Endothelial cell of umbilical vein (primary cell): ENCODE data around the gene SPATA18. TPM values are rescaled to one million over a fixed set of nuclear protein-coding genes. Genes with fewer than 3 reads are reported as not detected.

Source experiments
- BruUV-seq: library from RNA; stranded (reverse); fragments of 400-500 nt; replicated peaks from 2 replicates; lab custom pipeline; 2021; lab: Mats Ljungman, UMichigan
- CTCF ChIA-PET: fragments of 300-600, 350-600 bp; sonication (Branson Sonifier 250); formaldehyde crosslinking; loops from one replicate; lab custom pipeline; 2021; ENCODE audit warnings: antibody characterized with exemption, inconsistent platforms; lab: Charles Lee
- POLR2A ChIA-PET: fragments of 300-600, 350-600 bp; sonication (Branson Sonifier 250); formaldehyde crosslinking; loops from one replicate; lab custom pipeline; 2021; ENCODE audit warnings: antibody characterized with exemption, inconsistent platforms; lab: Charles Lee
- DNase-seq: peaks from one replicate; pipeline ENCODE4 v3.0.0-alpha.2; 2011; ENCODE audit warnings: low read depth, low spot score
- FAIRE-seq: peaks from 2 replicates; lab custom pipeline; 2011; peaks lifted over from hg19 to GRCh38; lab: Jason Lieb, UNC
- H2AFZ ChIP-seq: 2 replicates; pipeline ENCODE4 v1.6.0; 2012; ENCODE audit warnings: low read depth, low read length, control low read depth, inconsistent platforms
- H3K27ac ChIP-seq: 2 replicates; pipeline ENCODE4 v1.5.1; 2011; ENCODE audit warnings: low read depth, mild to moderate bottlenecking, control low read depth, low read length, moderate library complexity; ENCODE audit not compliant: insufficient read depth
- H3K27me3 ChIP-seq, 2 experiments: 2 replicates each; pipeline versions ENCODE4 v1.6.0 to v1.6.1; 2011; ENCODE audit warnings: low read length in 2 of 2, mixed read lengths in 1 of 2; ENCODE audit not compliant: control insufficient read depth in 2 of 2, insufficient read depth in 2 of 2
- H3K36me3 ChIP-seq, 2 experiments: 2 replicates in 1 of 2; 3 replicates in 1 of 2; pipeline ENCODE4 v1.5.1; 2011; ENCODE audit warnings: low read length in 2 of 2, mild to moderate bottlenecking in 1 of 2, moderate library complexity in 1 of 2; ENCODE audit not compliant: control insufficient read depth in 2 of 2, insufficient read depth in 2 of 2; ENCODE audit errors: extremely low read depth in 1 of 2
- H3K4me1 ChIP-seq: 3 replicates; pipeline ENCODE4 v1.5.1; 2011; ENCODE audit warnings: mild to moderate bottlenecking, low read length; ENCODE audit not compliant: control insufficient read depth, insufficient read depth; ENCODE audit errors: extremely low read depth
- H3K4me2 ChIP-seq: 2 replicates; pipeline ENCODE4 v1.6.1; 2011; ENCODE audit warnings: low read length, control low read depth, mixed read lengths; ENCODE audit not compliant: insufficient read depth
- H3K4me3 ChIP-seq, 3 experiments: fragments of 200-600 bp in 1 of 3; sonication (generic), shearing (Covaris generic) in 1 of 3; replicated peaks in 1 of 3; 2 replicates each; pipeline ENCODE4 v1.5.1; 2011 to 2016; ENCODE audit warnings: control low read depth in 3 of 3, low read length in 3 of 3, mild to moderate bottlenecking in 2 of 3, inconsistent platforms in 1 of 3, low read depth in 1 of 3, moderate library complexity in 1 of 3; ENCODE audit not compliant: insufficient read depth in 1 of 3
- H3K79me2 ChIP-seq: 2 replicates; pipeline ENCODE4 v1.6.0; 2012; ENCODE audit warnings: low read length, inconsistent platforms; ENCODE audit not compliant: control insufficient read depth, insufficient read depth
- H3K9ac ChIP-seq: replicated peaks from 2 replicates; pipeline ENCODE3; 2011; ENCODE audit warnings: low read length, control low read depth; ENCODE audit not compliant: insufficient read depth; ENCODE audit errors: extremely low read depth
- H3K9me1 ChIP-seq: replicated peaks from 3 replicates; pipeline ENCODE4 v1.6.0; 2011; ENCODE audit warnings: mild to moderate bottlenecking, low read length; ENCODE audit not compliant: control insufficient read depth, insufficient read depth; ENCODE audit errors: extremely low read depth
- H3K9me3 ChIP-seq: replicated peaks from 2 replicates; pipeline ENCODE4 v1.5.1; 2012; ENCODE audit warnings: low read length, inconsistent platforms; ENCODE audit not compliant: control insufficient read depth, insufficient read depth
- H4K20me1 ChIP-seq: replicated peaks from 2 replicates; pipeline ENCODE3; 2011; ENCODE audit warnings: mild to moderate bottlenecking, low read length; ENCODE audit not compliant: control insufficient read depth, insufficient read depth; ENCODE audit errors: extremely low read depth
- CTCF ChIP-seq, 2 donors: IDR thresholded peaks; 1 replicate in 1 of 2; 2 replicates in 1 of 2; pipeline ENCODE4 v1.5.1; 2011; ENCODE audit warnings: low read length in 2 of 2, mild to moderate bottlenecking in 2 of 2, moderate library complexity in 2 of 2, control low read depth in 1 of 2, inconsistent platforms in 1 of 2, low read depth in 1 of 2; ENCODE audit not compliant: insufficient read depth in 1 of 2; ENCODE audit errors: extremely low read depth in 1 of 2
- EZH2 ChIP-seq: IDR thresholded peaks from 2 replicates; pipeline ENCODE4 v1.6.1; 2012; ENCODE audit warnings: borderline replicate concordance, low read depth, mild to moderate bottlenecking, moderate library complexity, low read length, inconsistent platforms; ENCODE audit not compliant: severe bottlenecking
- FOS ChIP-seq: IDR thresholded peaks from 2 replicates; pipeline ENCODE4 v1.6.1; 2011; ENCODE audit warnings: mild to moderate bottlenecking, low read length, moderate library complexity, borderline replicate concordance; ENCODE audit not compliant: insufficient read depth
- GATA2 ChIP-seq: IDR thresholded peaks from 2 replicates; pipeline ENCODE4 v1.7.0; 2011; ENCODE audit warnings: low read depth, mild to moderate bottlenecking, moderate library complexity, mixed read lengths, low read length; ENCODE audit not compliant: insufficient read length, insufficient read depth
- JUN ChIP-seq: IDR thresholded peaks from 2 replicates; pipeline ENCODE4 v1.6.1; 2011; ENCODE audit warnings: borderline replicate concordance, low read depth; ENCODE audit not compliant: insufficient read length, insufficient read depth
- MAX ChIP-seq: IDR thresholded peaks from 2 replicates; pipeline ENCODE4 v1.6.1; 2011; ENCODE audit not compliant: insufficient read depth, insufficient read length
- MYC ChIP-seq: IDR thresholded peaks from one replicate; pipeline ENCODE4 v1.6.1; 2011; ENCODE audit warnings: mild to moderate bottlenecking, low read depth, low read length
- POLR2A ChIP-seq: IDR thresholded peaks from 2 replicates; pipeline ENCODE4 v1.6.1; 2012; ENCODE audit warnings: low read depth, mild to moderate bottlenecking, control low read depth, low read length
- POLR2AphosphoS5 ChIP-seq: IDR thresholded peaks from 2 replicates; pipeline ENCODE4 v1.6.1; 2012; ENCODE audit warnings: low read depth, mild to moderate bottlenecking, control low read depth, low read length, moderate library complexity; ENCODE audit not compliant: insufficient read depth
- dilution Hi-C: fragments of 300-500 bp; cut with MboI; formaldehyde crosslinking; loops from one replicate; pipeline ENCODE4 v1.15.0; 2019; ENCODE audit warnings: low sequenced_read_pairs; ENCODE audit not compliant: extremely low pct_ligation_motif_present
- intact Hi-C: fragments of 100-400 bp; cut with micrococcal nuclease; formaldehyde crosslinking; loops from one replicate; pipeline ENCODE4 v1.10.0; 2022
- polyA plus RNA-seq, 4 experiments: library from polyadenylated mRNA; depleted of rRNA in 3 of 4; stranded (reverse) in 3 of 4; unstranded in 1 of 4; fragments of >200 nt; gene quantifications; 2 replicates each; pipeline versions ENCODE4 v1.2.1 to v1.2.3, GENCODE V29; 2011 to 2012; ENCODE audit warnings: missing spikeins in 1 of 4
- total RNA-seq: library from RNA; stranded (reverse); gene quantifications from 2 replicates; pipeline ENCODE4 v1.2.3, GENCODE V29; 2021

Gene SPATA18
- total and polyA plus RNA-seq, 2 donors (not counting 3 experiments of a cell fraction or from before 2014, with no cell fraction given): 2.7 to 4.6 TPM

- intact Hi-C loops (no loop called here), dilution Hi-C loops (no loop called here)
- Histone ChIP-seq H4K20me1 (no peaks in the 10 kb centered on the region), H3K9me1 (no peaks in the 10 kb centered on the region), H3K4me3 (no peak overlapping the region), H3K79me2 (no peaks in the 10 kb centered on the region), H3K4me2 (no peak overlapping the region), H3K4me1 (peaks cover 2% of the 10 kb centered on the region), H3K36me3 (no peaks in the 10 kb centered on the region), H3K9ac (no peak overlapping the region), H3K27me3 (no peaks in the 10 kb centered on the region), H2AFZ (no peak overlapping the region), H3K9me3 (no peaks in the 10 kb centered on the region), H3K27ac (no peak overlapping the region)
- no TSS peak for BruUV-seq
- DNase-seq (peak; percentile 7), FAIRE-seq (no peak)
- ChIA-PET POLR2A (no interaction called here), CTCF (no interaction called here)
- no peak for TF ChIP-seq GATA2
- no peak for TF ChIP-seq EZH2
- no peak for TF ChIP-seq MYC
Observed at GRCh38 chr4:52103319-52103718, 52.2 kb downstream of the SPATA18 start.

GRCh38 chr4:52105276-52105675, 54.2 kb downstream of the SPATA18 start:
- dilution Hi-C loops: no loop called here
- H4K20me1 ChIP-seq: no peaks in the 10 kb centered on the region

More at GRCh38 chr4:52105276-52105675, 54.2 kb downstream of the SPATA18 start:
- intact Hi-C loops: no loop called here
- H3K27me3 ChIP-seq: no peaks in the 10 kb centered on the region
- no peak for DNase-seq
- no peak for FAIRE-seq
- TF ChIP-seq EZH2 (no peak), MAX (no peak), CTCF (IDR thresholded peaks at IDR 0.05; ENCODE audit: extremely low read depth in 1 of 2, insufficient read depth in 1 of 2, low read depth in 1 of 2, low read length in 2 of 2) (no peak), JUN (no peak), POLR2A (no peak), MYC (no peak), POLR2AphosphoS5 (no peak), FOS (no peak), GATA2 (no peak)
- ChIA-PET POLR2A (no interaction called here), CTCF (interaction anchor here (0.8 to 1.4 kb wide), 2 partner anchors 10 to 101 kb away, joined by 3 to 4 read pairs; no protein-coding TSS in a partner anchor)
- no peaks in the 10 kb centered on the region for H3K79me2 ChIP-seq
- no peak overlapping the region for H3K4me2 ChIP-seq
- BruUV-seq: no TSS peak
- H2AFZ ChIP-seq: no peak overlapping the region
- no peaks in the 10 kb centered on the region for H3K36me3 ChIP-seq
- H3K27ac ChIP-seq: no peak overlapping the region
- H3K9ac ChIP-seq: no peak overlapping the region
- no peak overlapping the region for H3K4me3 ChIP-seq
- H3K9me1 ChIP-seq: no peaks in the 10 kb centered on the region
- H3K4me1 ChIP-seq: peaks cover 2% of the 10 kb centered on the region
- H3K9me3 ChIP-seq: no peaks in the 10 kb centered on the region
